GM23248 (cell line): ENCODE data around the gene HEMGN.

Experiments
- EZH2 ChIP-seq: fragments of 200-600 bp; sonication (generic); IDR thresholded peaks from 2 replicates; pipeline ENCODE4 v1.6.1; 2018; ENCODE audit warnings: antibody characterized with exemption, mild to moderate bottlenecking; ENCODE audit not compliant: insufficient read depth, poor library complexity, severe bottlenecking
- EZH2phosphoT487 ChIP-seq: fragments of 200-600 bp; sonication (generic); IDR thresholded peaks from 2 replicates; pipeline ENCODE4 v1.6.1; 2018; ENCODE audit warnings: antibody characterized with exemption, moderate library complexity, mild to moderate bottlenecking, low read depth; ENCODE audit not compliant: insufficient read depth

- TF ChIP-seq EZH2phosphoT487 (no peak), EZH2 (no peak)
Measured at GRCh38 chr9:97966493-97966892, 28.5 kb upstream of the HEMGN start.
